ENCODE measurements around the gene PRSS8.
"Not testable (repeated sequence)": the region's sequence is repeated elsewhere in the genome, so short reads cannot be mapped to it uniquely, and the experiment has no call there.

The PRSS8 gene

DNA sequence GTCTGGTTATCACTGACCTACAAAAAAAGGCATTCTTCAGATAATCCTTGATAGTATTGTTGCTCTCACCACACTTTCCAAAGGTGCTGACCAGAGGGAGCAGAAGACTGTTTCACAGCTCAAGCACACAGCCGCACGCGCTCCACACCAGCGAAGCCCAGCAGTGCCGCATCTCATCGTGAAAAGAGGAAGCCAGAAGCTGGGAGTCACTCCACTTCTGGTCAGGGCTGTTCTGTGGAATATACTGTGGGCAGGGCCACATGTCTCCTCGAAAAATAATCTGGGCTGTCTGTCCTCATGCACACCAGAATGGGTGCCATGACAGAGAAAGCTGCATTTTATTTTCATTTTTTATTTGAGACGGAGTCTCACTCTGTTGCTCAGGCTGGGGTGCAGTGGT lies 21.6 kb upstream of the PRSS8 start:
- ChIA-PET POLR2A (interaction anchor here (0.6 to 3.3 kb wide), 4 partner anchors 9 to 71 kb away, joined by 3 to 11 read pairs (median 4); partner anchors contain the start of genes FUS and KAT8), CTCF (interaction anchor here (0.9 to 8.4 kb wide), 12 partner anchors 9 to 312 kb away, joined by 3 to 60 read pairs (median 4); partner anchors contain the start of gene PRSS8)
- peak; percentile 20 for DNase-seq (ENCODE audit: extremely low spot score)
- TF ChIP-seq CTCF (IDR thresholded peaks at IDR 0.05; ENCODE audit: control extremely low read depth, extremely low read depth, low read depth, missing control alignments) = no peak

DNA sequence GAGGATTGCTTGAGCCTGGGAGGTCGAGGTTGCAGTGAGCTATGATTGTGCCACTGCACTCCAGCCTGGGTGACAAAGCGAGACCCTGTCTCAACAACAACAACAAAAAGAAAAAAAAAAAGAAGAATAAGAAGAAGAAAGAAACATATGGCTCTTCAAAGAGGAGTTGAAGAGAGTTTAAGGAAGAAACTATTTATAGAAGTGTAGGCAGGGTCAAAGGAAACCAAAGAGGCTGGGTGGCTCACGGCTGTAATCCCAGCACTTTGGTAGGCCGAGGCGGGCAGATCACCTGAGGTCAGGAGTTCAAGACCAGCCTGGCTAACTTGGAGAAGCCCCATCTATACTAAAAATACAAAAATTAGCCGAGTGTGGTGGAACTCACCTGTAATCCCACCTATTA lies 15.4 kb upstream of the PRSS8 start:
- ChIA-PET CTCF (interaction anchor here (1.2 to 2.2 kb wide), 2 partner anchors 8 to 11 kb away, joined by 3 to 10 read pairs; no protein-coding TSS in a partner anchor), POLR2A (interaction anchor here (1.4 kb wide), 1 partner anchor 29 kb away, joined by 7 read pairs; the partner anchor contains the start of gene FUS)
- DNase-seq (ENCODE audit: extremely low spot score) = not testable (repeated sequence)

DNA sequence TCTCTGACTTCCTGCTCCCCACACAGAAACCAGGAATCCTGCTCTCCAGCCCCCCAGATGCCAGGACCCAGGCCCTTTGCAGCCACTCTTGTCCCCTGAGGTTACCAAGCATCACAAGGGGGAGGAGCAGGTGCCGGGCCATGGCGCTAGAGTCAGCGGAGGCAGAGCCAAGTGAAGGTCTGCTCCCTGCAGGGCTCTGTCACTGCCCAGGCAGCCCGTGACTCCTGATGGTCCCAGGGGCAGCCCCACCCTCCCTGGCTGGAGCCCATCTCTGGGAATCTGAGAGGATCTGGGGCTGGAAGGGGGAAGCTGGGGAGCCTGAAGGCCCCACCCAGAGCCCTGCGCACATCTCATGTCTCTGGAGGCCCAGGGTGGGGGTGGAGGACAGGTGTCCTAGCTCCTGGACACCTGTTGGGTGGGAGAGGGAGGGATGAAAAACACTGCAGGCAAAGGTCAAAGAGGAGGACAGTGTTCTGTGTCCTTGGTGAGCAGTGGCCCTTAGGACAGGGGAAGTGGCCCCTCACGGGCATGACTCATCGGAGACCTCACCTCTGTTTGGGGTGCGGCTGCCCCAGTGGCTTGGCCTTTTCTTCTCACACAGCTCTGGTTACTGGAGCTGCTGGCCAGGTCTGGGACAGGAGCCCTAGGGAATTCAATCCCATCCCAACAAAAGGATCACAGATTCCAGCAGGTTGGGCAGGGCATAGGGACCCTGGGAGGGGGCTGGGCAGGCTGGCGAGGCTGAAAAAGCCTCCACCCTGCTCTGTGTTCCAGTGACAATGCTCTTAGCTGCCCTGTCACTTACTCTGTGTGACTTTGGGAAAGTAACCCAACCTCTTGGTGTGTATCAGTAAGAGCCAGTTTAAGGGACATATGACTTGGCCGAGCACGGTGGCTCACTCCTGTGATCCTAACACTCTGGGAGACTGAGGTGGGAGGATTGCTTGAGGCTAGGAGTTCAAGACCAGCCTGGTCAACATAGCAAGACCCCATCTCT lies 14.7 kb upstream of the PRSS8 start, which contains the start of gene PRSS36:
PRSS36 (minus strand) TSS at position 173 of the 997 bp plus-strand sequence; CDS start at position 142, 31 bp downstream.
- DNase-seq (ENCODE audit: extremely low spot score) = no peak
- no peak for TF ChIP-seq CTCF (IDR thresholded peaks at IDR 0.05; ENCODE audit: control extremely low read depth, extremely low read depth, low read depth, missing control alignments)
- ChIA-PET CTCF (interaction anchor here (1.2 to 2.2 kb wide), 2 partner anchors 8 to 12 kb away, joined by 3 to 10 read pairs; no protein-coding TSS in a partner anchor), POLR2A (interaction anchor here (1.4 kb wide), 1 partner anchor 30 kb away, joined by 7 read pairs; the partner anchor contains the start of gene FUS)

DNA sequence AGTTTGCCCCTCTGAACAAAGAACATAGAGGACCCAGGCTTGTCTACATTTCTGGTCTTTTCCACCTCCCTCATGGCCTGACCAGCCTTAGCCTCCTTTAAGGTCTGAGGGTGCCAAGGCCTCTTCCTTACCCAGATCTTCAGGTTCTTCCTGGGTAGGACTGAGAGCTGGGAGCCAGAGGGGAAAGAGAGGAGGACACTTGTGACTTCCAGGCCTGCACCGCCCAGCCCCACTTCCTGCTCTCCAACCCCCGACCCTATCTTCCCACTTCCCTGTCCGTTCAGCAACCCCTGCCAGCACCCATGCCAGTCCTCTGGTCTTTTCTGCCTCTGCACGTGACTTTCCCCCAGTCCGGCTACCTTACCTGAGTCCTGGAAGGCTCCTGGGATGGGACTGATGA lies 13.8 kb upstream of the PRSS8 start:
- TF ChIP-seq CTCF (IDR thresholded peaks at IDR 0.05; ENCODE audit: control extremely low read depth, extremely low read depth, low read depth, missing control alignments) = no peak
- CTCF ChIA-PET = interaction anchor here (1.1 kb wide), 1 partner anchor 11 kb away, joined by 4 read pairs; no protein-coding TSS in a partner anchor
- POLR2A ChIA-PET = no interaction called here
- DNase-seq (ENCODE audit: extremely low spot score) = no peak

DNA sequence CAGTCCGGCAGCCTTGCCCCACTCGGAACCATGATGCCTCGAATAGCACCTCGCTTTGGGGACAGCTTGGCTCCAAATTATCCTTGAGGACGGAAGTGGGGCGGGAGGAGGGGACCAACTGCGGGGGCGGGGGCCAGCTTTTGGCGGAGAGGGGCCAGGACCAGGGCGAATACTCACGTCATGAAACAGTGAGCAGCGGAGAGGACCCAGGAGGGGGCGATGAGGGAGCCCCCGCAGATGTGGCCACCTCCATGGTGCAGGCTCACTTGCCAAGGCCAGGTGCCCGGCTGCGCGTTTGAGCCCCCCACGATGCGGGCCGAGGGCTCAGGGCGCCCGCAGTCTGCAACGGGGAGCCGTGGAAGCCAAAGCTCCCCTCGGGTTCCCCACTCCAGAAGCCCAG lies 13.4 kb upstream of the PRSS8 start:
- no peak for TF ChIP-seq CTCF (IDR thresholded peaks at IDR 0.05; ENCODE audit: control extremely low read depth, extremely low read depth, low read depth, missing control alignments)
- no peak for DNase-seq (ENCODE audit: extremely low spot score)
- ChIA-PET POLR2A (no interaction called here), CTCF (interaction anchor here (1.1 kb wide), 1 partner anchor 12 kb away, joined by 4 read pairs; no protein-coding TSS in a partner anchor)

DNA sequence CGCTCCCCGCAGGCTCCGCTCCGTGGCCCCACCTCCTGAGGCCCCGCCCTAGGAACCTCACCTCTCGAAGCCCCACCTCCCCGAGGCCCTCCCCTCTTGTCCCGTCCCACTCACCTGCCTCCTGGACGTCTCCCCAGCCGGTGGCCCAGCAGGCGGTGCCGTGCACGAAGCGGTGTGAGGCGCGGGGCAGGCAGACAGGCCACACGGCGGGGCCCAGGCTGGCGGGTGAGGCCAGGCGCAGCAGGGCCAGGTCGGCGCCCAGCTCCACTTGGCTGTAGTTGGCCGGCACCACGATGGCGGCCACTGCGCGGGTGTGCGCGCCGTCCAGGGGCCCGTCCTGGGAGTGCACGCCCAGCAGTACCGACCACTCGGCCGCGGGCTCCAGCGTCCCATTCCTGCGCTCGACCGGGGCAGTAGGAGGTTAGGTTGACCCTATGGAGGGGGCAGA lies 12.8 kb upstream of the PRSS8 start:
- ChIA-PET CTCF (interaction anchor here (1.1 kb wide), 1 partner anchor 12 kb away, joined by 4 read pairs; no protein-coding TSS in a partner anchor), POLR2A (no interaction called here)
- no peak for TF ChIP-seq CTCF (IDR thresholded peaks at IDR 0.05; ENCODE audit: control extremely low read depth, extremely low read depth, low read depth, missing control alignments)
- no peak for DNase-seq (ENCODE audit: extremely low spot score)
